BJ (cell line): Measurements from ENCODE around the gene ACTA1. TPM values are rescaled to one million over a fixed set of nuclear protein-coding genes. Genes with fewer than 3 reads are reported as not detected.
"Not testable (repeated sequence)": the region's sequence is repeated elsewhere in the genome, so short reads cannot be mapped to it uniquely, and the experiment has no call there.

Source experiments
- CTCF ChIA-PET: fragments of 350-600 bp; formaldehyde crosslinking; extraction: SDS; loops from one replicate; lab custom pipeline; 2021; ENCODE audit warnings: antibody characterized with exemption, inconsistent platforms; lab: Yijun Ruan, JAX
- POLR2A ChIA-PET: fragments of 300-600 bp; sonication (Branson Sonifier 250); formaldehyde crosslinking; extraction: SDS; loops from one replicate; lab custom pipeline; 2021; ENCODE audit warnings: antibody characterized with exemption; lab: Charles Lee
- DNase-seq: peaks from one replicate; pipeline ENCODE4 v3.0.0-alpha.2; 2011; ENCODE audit warnings: low read depth
- H3K27me3 ChIP-seq: 2 replicates; pipeline ENCODE4 v1.6.0; 2011; ENCODE audit warnings: low read length; ENCODE audit not compliant: control insufficient read depth, insufficient read depth
- H3K36me3 ChIP-seq: 2 replicates; pipeline ENCODE4 v1.5.1; 2011; ENCODE audit warnings: low read length; ENCODE audit not compliant: control insufficient read depth, insufficient read depth
- H3K4me3 ChIP-seq: 2 replicates; pipeline ENCODE4 v1.5.1; 2011; ENCODE audit warnings: low read depth, mild to moderate bottlenecking, control low read depth, low read length
- CTCF ChIP-seq: IDR thresholded peaks from 2 replicates; pipeline ENCODE4 v1.5.1; 2011; ENCODE audit warnings: low read depth, mild to moderate bottlenecking, control low read depth, inconsistent platforms, low read length, moderate library complexity; ENCODE audit not compliant: insufficient read depth
- polyA minus RNA-seq: library from RNA; depleted of rRNA, polyadenylated mRNA; stranded (reverse); fragments of >200 nt; gene quantifications from 2 replicates; pipeline ENCODE4 v1.2.3, GENCODE V29; 2011; rRNA and poly(A)+ RNA removed
- polyA plus RNA-seq: library from polyadenylated mRNA; depleted of rRNA; stranded (reverse); fragments of >200 nt; gene quantifications from 2 replicates; pipeline ENCODE4 v1.2.3, GENCODE V29; 2011; rRNA removed

ACTA1 gene
- polyA plus RNA-seq (0.10 and 0.11 TPM in 2 replicates), polyA minus RNA-seq (not detected in 2 replicates)

- H3K36me3 ChIP-seq: no peaks in the 10 kb centered on the region
- peaks cover 49% of the 10 kb centered on the region for H3K27me3 ChIP-seq
- H3K4me3 ChIP-seq: no peak within 1 kb of the TSS
- ChIA-PET POLR2A (no interaction called here), CTCF (interaction anchor here (0.6 kb wide), 1 partner anchor 10 kb away, joined by 3 read pairs; no protein-coding TSS in a partner anchor)
- no peak for DNase-seq
- TF ChIP-seq CTCF: no peak
Measured at GRCh38 chr1:229434005-229434640, at the start of gene ACTA1. Gene ACTA1 (minus strand): TSS chr1:229434094. CDS start chr1:229433115, 979 bp downstream.

DNA sequence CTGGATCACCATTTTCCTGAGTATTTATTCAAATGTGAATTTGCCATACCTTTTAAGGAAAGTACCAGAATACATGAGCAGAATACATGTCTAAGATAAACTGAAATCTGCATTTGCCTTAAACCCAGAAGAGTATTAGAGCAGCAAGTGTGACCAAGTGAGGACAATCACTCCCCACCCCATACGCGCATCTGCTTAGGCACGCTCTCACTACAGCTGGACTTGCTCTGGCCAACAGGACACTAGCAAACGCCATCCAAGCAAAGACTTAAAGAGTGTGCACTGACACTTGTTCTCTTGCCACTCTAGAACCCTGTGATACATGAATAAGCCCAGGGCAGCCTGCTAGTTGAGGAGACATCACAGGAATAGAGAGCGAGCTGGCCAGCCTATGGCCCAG, 48.6 kb upstream of the ACTA1 start:
- ChIA-PET POLR2A (no interaction called here), CTCF (interaction anchor here (0.7 to 7.6 kb wide), 12 partner anchors 8 to 336 kb away, joined by 3 to 111 read pairs (median 5); partner anchors contain the start of gene NUP133)
- no peak overlapping the region for H3K4me3 ChIP-seq
- H3K27me3 ChIP-seq: no peaks in the 10 kb centered on the region
- no peak for DNase-seq
- TF ChIP-seq CTCF: no peak
- peaks cover 8% of the 10 kb centered on the region for H3K36me3 ChIP-seq

DNA sequence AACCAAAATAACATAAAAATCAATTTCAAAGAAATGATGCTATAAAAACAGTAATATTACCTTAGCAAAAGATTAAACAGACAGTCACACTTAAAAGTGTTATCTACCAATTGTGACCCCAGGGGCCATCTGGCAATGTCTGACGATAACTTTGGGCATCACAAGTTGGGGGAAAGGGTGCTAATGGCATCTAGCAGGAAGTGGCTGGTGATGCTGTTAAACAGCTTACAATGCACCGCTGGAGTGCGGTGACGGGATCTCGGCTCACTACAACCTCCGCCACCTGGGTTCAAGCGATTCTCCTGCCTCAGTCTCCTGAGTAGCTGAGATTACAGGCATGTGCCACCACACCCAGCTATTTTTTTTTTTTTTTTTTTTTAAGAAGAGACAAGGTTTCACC, 46.6 kb upstream of the ACTA1 start:
- no peak overlapping the region for H3K4me3 ChIP-seq
- ChIA-PET POLR2A (no interaction called here), CTCF (interaction anchor here (1.0 to 7.6 kb wide), 3 partner anchors 7 to 222 kb away, joined by 3 to 111 read pairs (median 3); no protein-coding TSS in a partner anchor)
- H3K36me3 ChIP-seq: peaks cover 8% of the 10 kb centered on the region
- no peaks in the 10 kb centered on the region for H3K27me3 ChIP-seq
- no peak for DNase-seq
- no peak for TF ChIP-seq CTCF

GRCh38 chr1:229479660-229480399, 45.9 kb upstream of the ACTA1 start:
- ChIA-PET CTCF (interaction anchor here (1.0 to 7.6 kb wide), 2 partner anchors 35 to 222 kb away, joined by 3 to 111 read pairs; no protein-coding TSS in a partner anchor), POLR2A (no interaction called here)
- no peak for DNase-seq
- Histone ChIP-seq H3K27me3 (no peaks in the 10 kb centered on the region), H3K36me3 (peaks cover 9% of the 10 kb centered on the region), H3K4me3 (no peak overlapping the region)
- TF ChIP-seq CTCF: no peak

GRCh38 chr1:229478852-229479251, 45.0 kb upstream of the ACTA1 start:
- Histone ChIP-seq H3K27me3 (no peaks in the 10 kb centered on the region), H3K4me3 (no peak overlapping the region), H3K36me3 (peaks cover 9% of the 10 kb centered on the region)
- ChIA-PET POLR2A (no interaction called here), CTCF (interaction anchor here (7.6 kb wide), 1 partner anchor 221 kb away, joined by 111 read pairs; no protein-coding TSS in a partner anchor)
- DNase-seq: no peak
- no peak for TF ChIP-seq CTCF

DNA sequence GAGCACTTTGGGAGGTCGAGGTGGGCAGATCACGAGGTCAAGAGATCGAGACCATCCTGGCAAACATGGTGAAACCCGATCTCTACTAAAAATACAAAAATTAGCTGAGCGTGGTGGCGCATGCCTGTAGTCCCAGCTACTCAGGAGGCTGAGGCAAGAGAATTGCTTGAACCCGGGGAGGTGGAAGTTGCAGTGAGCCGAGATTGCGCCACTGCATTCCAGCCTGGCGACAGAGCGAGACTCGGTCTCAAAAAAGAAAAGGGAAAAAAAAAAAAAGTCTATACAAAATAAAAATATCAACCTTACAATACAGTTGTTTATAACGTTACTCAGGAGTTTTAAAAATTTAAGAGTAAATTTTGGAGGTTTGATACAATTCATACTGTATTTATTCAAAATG, 42.0 kb upstream of the ACTA1 start:
- H3K4me3 ChIP-seq, H3K27me3 ChIP-seq, DNase-seq, H3K36me3 ChIP-seq, POLR2A ChIA-PET: not testable (repeated sequence)
- CTCF ChIA-PET: interaction anchor here (0.7 to 3.7 kb wide), 4 partner anchors 11 to 783 kb away, joined by 3 to 21 read pairs (median 4); no protein-coding TSS in a partner anchor
